GM18511 (cell line): ENCODE data around the gene ALAS1.

ENCODE experiments used
- ATAC-seq: cut with Tn5 transposase; IDR thresholded peaks from one replicate; pipeline ENCODE4 v1.9.1; 2021; ENCODE audit warnings: mild to moderate bottlenecking, moderate library complexity; ENCODE audit not compliant: unreplicated experiment

The ALAS1 gene

DNA sequence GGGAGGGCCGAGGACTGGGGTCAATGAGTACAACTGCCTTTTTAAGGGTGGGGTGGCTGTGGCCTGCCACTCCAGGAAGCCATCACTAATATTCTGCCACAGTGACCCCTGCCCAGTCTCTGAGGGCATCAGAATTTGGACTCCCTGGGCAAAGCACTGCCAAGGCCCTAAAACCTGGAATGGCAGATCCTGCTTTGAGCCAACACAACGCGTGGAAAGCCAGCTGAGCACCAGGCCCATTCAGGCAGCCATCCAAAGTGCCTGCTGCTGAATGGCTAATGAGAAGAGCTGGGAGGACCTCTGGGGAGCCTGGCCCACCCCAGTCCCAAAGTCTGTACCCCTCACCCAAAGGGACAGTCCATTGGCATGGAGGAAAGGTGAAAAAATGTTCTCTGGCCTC is 36.0 kb downstream of the ALAS1 start:
- ATAC-seq = no peak

DNA sequence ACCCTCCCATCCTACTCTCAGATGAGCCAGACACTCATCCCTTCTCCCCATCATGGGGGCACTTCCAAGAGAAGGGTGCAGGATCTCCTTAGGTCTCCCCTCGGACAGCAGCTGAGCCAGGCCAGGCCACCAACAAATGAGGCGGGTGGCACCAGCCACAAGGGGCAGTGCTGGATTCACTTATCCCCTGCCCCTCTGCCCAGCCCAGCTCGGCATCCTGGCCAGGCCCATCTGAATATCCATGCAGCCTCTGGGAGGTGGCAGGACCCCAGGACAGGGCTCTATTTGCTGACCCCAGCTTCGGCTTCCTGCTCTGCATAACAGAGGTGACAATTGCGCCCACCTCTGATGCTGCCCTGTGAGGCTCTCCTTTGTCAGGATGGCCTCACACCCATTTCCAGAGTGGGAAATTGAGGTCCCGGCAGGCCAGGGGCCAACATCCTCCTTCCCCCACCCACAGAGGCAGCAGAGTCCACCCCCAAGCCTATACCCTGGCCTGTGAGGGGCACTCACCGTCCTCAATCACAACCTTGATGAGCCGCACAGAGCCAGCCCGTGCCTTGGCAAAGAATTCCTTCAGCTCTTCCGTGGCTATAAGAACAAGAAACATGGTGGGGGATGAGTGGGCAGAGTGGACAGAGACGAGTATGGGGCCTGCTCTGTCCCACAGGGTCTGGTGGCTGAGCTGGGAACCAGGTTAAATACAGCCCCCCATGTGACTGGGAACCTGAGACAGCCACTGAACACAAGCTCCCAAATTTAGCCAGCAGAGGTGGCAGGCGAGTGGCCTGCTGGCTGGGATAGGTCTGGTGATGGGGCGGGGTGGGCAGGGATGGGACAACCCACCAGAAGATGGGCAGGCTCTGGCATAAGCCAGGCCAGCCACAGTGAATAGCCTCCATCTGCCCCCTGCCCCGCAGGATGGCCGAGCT is 36.8 kb downstream of the ALAS1 start:
- ATAC-seq = no peak

DNA sequence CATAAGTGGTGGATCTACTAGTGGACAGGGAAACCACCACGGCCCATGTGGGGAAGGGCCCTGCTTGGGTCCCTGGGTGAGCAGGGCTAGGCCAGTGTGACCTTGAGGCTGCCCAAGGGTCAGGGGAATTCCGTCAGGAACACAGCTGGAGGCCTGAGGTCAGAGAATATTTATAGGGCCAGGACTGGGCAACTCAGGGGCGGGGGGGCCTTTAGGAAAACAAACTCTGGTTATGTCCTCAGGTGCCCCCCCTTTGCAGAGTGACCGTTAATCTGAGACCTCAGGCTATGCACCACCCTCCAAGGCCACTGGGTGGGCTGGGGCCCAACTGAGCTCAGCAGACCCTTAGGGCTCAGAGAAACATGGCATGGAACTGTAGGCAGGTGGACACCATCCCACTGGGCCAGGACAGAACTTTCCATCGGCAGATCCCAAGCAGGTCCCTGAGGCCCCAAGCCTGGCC is 38.5 kb downstream of the ALAS1 start:
- no peak for ATAC-seq

DNA sequence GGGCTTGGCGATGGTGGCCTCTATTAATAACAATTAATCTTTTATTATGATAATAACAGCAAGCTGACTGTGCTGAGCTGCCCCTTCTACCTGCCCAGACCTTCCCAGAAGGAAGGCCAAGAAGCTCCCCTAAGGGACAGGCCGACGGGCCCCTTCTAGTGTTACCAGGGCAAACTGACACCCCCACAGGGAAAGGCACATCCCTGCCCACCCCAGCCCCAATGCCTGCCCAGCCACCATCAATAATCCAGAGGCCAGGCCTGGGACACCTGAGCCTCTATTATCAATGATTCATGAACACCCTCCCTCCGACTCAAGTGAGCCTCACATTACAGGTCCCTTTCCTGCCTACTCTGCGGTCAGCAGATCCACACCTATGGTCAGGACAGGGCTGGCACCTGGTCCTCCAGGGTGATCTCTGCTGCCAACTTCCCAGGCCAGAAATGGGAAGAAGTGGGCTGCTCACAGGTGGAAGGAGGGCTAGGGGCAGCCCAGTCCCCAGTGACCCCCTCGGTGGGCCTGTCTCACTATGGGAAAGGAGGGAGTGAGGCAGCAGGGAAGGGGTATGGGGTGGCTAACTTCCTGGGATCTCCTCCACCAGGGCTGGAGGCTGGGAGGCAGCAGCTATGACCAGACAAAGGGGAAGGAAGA is 39.2 kb downstream of the ALAS1 start:
- no peak for ATAC-seq

DNA sequence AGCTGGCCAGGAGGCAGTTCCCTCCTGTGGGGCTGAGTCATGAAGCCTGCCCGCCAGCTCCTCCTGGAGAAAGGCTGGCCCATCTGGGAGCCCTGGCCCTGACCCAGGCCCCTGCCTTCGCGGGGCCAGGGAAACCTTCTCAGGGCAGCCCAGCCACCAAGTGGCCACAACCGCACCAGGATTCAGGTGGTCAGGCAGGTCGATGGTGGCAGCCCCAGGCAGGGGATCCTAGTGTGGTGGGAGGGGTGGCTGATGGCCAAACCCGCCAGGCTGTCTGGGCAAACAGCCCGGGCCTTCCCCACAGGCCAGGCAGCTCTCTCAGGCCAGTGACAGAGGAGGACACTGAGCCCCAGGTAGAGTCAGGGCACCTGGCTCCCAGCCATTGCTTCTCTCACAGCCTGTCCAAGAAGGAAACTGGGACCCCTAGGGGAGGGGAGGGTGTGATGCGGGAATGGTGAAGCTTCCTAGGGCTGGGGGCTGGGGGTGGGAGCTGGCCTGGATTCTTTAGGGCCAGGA is 39.8 kb downstream of the ALAS1 start:
- no peak for ATAC-seq

DNA sequence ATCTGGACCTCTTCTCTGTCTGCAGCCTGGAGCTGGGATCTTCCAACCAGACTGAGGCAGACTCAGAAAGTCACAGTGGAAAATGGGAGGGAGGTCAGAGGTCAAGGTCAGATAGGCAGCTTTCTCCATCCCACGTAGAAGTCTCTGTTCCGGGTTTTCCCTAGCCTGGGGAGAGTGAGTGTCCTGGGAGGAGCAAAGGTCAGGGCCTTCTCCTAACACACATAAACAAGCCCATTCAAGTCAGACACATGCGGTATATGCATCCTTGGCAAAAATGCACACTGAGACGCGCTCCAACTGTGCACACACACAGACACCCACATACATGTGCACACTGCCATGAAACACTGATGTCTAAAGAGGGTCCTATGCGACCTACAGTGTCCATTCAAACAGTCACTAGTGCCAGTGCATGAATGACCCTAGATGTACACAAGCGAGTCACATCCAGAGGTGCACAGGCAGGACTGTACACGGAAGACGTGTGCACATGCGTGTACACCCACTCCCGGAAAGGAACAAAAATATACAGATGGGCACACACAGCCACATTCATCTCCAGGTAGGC is 40.3 kb downstream of the ALAS1 start:
- no peak for ATAC-seq

DNA sequence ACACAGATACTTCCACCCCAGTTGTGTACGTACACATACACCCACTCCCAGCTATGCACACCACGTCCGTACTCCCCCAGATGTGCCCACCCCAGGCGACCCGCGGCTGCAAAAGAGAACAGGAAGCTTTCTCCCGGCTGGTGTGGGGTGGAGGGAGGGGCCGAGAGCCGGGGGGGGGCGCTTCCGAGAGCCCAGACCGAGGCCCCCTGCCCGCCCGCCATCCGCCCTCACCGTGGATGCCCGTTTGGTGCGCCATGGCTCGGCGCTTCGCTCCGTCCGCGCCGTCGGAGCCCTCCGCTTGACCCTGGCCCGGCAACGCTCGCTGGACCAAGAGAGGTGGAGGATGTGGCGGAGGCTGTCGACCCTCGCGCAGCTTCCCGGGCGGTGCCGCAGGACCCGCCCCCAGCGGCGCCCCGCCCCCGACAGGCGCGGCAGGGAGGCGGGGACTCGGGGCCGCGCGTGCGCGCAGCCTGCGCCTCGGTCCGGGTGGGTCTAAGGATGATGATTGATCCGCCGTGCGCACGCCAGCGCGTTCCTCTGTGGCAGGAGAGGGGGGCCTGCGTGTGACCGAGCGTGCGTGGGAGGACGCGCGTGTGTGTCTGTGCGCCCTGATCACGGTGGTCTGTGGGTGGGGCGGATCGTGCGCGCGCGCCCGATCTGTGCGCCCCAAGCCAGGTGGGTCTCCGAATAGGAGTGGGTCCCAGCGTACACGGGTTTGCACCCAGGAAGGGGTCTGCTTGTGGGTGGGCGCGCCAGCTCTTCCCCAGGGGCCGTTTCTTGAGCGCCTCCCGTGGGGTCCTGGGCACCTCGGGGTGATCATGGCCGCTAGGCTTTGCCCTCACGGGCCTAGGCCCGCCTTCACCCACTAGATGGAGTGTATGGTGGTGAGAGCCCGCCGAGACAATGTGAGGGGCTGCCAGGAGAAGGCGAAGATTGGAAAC is 41.1 kb downstream of the ALAS1 start, which contains the start of gene TWF2:
TSS of gene TWF2 (minus strand) at position 398 of the 941 bp plus-strand sequence. CDS start at position 256, 142 bp downstream.
- ATAC-seq = peak; percentile 81

DNA sequence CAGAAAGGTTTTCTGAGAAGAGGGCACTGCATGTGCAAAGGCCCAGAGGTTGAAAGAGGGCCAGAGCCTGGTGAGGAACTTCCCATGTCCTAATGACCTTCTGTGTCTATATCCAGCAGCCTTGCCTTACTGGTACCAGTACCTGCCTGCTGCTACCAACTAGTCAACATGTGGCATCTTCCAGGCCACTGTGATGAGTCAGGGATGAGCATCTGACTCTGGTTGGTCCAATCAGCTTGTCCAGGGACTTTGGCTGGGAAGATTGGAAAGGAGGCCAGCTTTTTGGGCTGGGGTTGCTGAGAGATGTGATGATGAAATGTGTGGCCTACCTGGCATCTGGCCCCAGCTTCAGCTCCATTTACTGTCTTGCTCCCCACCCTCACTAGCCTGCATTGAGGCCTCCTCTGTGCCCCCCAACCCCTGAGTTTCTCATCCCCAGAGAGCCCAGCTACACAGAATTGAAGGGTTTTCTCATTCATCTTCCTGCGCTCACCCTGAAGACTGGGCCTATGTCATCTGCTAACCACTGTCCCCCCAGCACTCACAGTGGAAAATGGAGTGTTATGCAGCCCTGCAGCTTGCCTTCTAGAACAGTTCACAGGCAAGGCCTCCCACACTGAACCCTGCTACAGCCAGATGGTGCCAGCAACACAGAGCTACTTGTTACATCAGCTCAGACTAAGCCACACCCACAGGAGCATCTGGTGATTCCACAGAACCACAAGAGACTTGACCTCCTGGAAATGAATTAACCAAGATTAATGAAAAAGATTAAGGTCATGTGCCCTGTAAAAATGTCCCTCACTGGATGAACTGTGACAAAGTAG is 42.3 kb downstream of the ALAS1 start:
- ATAC-seq = no peak

DNA sequence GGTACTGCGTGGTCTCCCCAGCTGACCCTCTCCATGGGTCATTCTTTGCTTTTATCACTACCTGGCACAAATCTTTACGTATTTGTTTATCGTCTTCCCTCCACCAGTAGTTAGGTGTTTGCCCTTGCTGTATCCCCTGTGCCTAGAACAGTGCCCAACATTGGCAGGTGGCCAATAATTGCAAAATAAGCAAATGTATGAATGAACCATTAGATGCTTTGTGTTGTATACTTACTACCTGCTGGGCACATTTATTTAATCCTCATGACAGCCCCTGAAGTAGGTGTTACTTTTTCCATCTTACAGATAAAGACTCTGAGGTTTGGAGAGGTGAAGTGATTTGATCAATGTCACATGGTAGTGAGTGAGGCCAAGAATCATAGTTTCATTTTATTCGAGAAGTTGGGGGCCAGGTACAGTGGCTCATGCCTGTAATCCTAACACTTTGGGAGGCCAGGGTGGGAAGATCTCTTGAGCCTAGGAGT is 43.0 kb downstream of the ALAS1 start:
- no peak for ATAC-seq

DNA sequence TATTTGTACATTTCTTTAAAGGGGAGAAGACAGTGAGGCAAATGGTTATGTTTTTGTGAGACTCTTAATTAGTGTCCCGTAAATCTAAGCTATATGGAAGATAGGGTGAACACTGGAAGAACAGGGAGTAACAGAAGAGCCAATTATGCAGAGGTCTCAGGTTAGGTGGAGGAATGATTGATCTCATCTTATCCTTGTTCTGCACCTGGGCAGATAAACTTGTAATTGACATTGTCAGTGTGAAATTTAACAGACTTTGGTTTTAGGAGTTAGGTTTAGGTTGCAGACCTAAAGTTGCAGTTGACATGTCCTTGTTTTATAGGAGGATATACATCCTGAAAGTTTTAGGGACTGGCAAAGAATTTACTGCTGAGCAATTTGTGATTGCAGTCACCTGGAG is 44.1 kb downstream of the ALAS1 start:
- ATAC-seq = no peak

DNA sequence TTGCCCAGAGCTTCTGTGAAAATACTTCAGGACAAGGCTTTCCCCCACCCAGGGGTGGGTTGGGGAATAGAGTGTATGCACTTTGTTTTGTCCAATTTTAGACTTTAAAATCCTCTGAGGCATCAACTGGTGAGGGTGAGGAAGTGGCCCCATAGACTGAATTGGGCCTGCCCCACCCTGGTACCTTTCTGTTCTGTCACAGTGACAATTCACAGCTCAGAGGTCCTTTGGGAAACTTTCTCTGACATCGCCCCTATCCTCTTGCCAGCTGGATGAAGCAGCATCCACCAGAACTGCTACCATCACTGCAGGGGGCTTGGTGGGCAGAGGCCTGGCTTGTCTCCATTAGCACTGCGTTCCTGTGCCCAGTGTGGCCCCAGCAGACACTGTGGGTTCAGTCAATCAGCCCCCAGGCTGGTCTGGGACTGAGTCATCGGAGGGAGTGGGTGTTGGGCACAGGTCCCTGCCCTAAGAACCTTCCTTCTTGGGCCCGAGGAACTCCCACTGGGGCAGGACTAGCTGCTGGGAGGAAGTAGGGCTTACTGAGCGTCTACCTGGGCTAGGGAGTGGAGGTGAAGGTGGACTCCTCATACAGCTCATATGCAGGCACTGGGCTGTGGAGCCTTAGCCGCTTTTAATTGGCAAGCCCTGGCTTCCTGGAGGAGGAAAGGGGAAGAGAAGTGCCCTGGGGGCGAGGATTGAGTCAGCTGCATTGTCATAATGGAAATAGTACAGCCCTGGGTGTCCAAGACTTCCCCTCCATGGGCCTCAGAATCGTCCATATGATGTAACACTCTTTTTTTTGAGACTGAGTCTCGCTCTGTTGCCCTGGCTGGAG is 46.0 kb downstream of the ALAS1 start:
- peak; percentile 46 for ATAC-seq

DNA sequence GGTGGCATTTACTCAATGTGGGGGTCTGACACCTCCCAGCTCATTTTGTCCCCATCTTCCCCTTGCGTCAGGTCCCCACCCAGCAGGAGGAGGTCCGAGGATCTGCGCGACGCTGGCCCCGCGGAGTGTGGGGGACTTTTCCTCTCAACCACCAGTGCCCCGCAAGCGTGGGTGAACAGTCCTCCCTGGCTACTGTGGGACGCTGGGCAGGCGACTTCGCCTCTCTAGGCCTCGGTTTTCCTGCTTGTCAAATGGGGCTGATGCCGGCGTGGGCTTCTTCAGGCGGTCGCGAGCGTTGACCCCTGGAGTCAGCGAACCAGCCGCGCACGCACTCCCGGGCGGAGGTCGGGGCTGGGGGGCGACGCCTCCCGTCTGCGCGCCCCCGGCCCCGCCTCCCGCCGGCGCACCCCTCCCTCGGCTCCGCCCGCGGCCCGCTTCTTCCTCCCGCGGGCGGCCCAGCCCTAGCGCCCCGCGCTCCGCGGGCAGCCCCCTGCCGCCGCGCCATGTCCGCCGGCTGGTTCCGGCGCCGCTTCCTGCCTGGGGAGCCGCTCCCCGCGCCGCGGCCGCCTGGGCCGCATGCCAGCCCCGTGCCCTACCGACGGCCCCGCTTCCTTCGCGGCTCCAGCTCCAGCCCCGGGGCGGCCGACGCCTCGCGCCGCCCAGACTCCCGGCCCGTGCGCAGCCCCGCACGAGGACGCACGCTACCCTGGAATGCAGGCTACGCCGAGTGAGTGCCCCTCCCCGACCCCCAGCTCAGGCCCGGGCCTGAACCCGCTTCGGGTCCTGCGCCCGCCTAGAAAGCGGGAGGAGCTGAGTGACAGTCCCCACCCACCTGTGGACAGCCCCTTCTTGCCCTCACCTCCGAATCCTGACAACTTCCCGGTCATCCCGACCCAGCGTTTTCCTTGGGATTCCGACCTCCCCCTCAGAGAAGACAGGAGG is 47.6 kb downstream of the ALAS1 start, which contains the start of gene PPM1M:
TSS of gene PPM1M (plus strand) at position 438 of the 942 bp plus-strand sequence. CDS start at position 504, 66 bp downstream.
- no peak for ATAC-seq

DNA sequence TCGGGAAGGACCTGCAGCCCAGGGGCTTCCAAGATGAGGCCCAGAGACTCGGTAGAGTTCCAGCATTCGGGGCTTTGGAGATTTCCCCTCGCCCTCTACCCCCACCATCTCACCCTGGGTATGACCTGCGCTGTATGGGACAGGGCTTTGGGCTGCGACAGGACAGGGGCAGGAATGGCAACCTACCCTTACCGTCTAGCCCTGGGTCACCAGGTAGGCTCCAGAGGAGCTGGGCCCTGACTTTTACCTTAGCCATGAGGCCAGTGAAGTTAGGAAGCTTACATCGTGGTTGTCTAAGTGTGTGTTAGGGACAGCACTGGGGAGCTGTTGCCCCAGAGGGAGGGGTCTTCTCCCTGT is 48.3 kb downstream of the ALAS1 start:
- ATAC-seq = no peak

DNA sequence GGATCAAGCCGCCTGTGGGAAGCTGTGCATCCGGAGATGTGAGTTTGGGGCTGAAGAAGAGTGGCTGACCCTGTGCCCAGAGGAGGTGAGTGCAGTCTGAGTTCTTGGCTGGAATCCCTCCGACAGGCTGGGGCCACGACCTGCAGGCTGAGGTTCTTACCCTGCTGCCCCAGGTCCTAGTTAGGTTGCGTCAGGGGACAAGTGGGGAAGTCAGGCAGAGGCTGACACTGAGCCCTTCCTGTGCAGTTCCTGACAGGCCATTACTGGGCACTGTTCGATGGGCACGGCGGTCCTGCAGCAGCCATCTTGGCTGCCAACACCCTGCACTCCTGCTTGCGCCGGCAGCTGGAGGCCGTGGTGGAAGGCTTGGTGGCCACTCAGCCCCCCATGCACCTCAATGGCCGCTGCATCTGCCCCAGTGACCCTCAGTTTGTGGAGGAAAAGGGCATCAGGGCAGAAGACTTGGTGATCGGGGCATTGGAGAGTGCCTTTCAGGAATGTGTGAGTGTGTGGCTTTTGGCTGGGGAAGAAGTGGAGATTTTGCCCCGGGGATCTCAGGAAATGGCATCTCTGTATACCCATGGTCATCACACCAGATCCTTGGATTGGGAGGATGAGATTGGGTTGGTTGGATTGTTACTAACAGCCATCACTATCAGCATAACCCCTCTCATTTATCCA is 48.9 kb downstream of the ALAS1 start:
- ATAC-seq = no peak

DNA sequence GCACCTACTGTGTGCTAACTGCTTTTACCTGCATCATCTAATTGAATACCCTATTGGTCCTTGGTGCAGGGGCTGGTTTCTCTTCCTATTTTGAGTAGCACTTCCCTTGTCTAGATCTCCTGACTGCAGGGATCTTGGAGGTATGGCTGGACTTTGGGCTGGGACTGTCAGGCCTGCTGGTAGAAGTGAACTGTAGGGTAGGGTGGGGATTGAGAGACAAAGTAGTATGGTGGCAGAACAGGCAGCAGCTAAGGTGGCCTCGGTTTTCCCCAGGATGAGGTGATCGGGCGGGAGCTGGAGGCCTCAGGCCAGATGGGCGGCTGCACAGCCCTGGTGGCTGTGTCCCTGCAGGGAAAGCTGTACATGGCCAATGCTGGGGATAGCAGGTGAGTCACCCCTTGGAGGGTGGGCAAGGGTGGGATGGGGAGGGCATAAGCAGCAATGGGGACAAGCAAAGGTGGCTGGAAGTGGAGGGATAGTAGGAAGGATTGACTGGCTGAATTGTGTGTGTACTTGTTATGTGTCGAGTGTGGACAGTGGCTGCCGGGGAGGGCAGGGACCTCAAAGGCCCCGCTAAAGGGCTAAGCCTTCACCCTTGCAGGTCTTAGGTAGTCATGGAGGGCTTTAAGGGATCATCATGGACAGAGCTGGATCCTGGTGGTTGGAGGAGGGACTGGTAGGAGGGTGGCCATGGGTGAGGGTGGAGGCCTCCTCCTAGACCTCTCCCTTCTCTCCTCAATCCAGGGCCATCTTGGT is 49.6 kb downstream of the ALAS1 start:
- ATAC-seq = no peak

DNA sequence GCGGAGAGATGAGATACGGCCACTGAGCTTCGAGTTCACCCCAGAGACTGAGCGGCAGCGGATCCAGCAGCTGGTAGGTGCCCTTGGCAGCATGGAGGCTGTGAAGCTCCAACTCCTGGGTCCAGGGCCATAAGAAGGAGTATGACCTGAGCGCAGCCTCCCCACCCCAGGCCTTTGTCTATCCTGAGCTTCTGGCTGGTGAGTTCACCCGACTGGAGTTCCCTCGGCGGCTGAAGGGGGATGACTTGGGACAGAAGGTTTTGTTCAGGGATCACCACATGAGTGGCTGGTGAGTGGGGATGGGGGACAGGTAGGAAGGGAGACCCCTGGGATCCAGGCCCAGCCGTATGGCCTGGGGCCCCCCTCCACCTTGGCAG is 50.2 kb downstream of the ALAS1 start:
- no peak for ATAC-seq
